Neural cell (in vitro differentiated cells): Measurements from ENCODE around the gene AK1. TPM values are rescaled to one million over a fixed set of nuclear protein-coding genes. Genes with fewer than 3 reads are reported as not detected.

Experiments used
- H2AFZ ChIP-seq: fragments of 200-600, 300-800 bp; sonication (generic), shearing (Covaris generic); 2 replicates; pipeline ENCODE4 v1.6.0; 2014; ENCODE audit warnings: low read depth, mild to moderate bottlenecking, antibody characterized with exemption, low read length, moderate library complexity
- H3F3A ChIP-seq: fragments of 200-600 bp; shearing (Covaris generic); 2 replicates; pipeline ENCODE4 v1.6.1; 2016; ENCODE audit warnings: mild to moderate bottlenecking, moderate library complexity, mixed read lengths, antibody characterized with exemption, low read length; ENCODE audit not compliant: insufficient read depth, poor library complexity, severe bottlenecking
- H3K27ac ChIP-seq: fragments of 200-600, 300-800 bp; sonication (generic), shearing (Covaris generic); 2 replicates; pipeline ENCODE4 v1.5.1; 2014; ENCODE audit warnings: mild to moderate bottlenecking, low read length, moderate library complexity
- H3K27me3 ChIP-seq: fragments of 300-800, 200-600 bp; sonication (generic), shearing (Covaris generic); 2 replicates; pipeline ENCODE4 v1.6.0; 2014; ENCODE audit warnings: mild to moderate bottlenecking, low read depth, low read length, moderate library complexity; ENCODE audit not compliant: insufficient read depth
- H3K36me3 ChIP-seq: fragments of 300-800, 200-600 bp; sonication (generic), shearing (Covaris generic); 2 replicates; pipeline ENCODE4 v1.5.1; 2014; ENCODE audit warnings: mild to moderate bottlenecking, antibody characterized with exemption, low read length, moderate library complexity; ENCODE audit not compliant: insufficient read depth
- H3K4me2 ChIP-seq: fragments of 300-800, 200-600 bp; sonication (generic), shearing (Covaris generic); 2 replicates; pipeline ENCODE4 v1.6.0; 2014; ENCODE audit warnings: mild to moderate bottlenecking, low read length
- H3K4me3 ChIP-seq: fragments of 300-800, 200-600 bp; sonication (generic), shearing (Covaris generic); 2 replicates; pipeline ENCODE4 v1.5.1; 2014; ENCODE audit warnings: mild to moderate bottlenecking, low read length, moderate library complexity
- H3K79me2 ChIP-seq: fragments of 200-600 bp; shearing (Covaris generic); replicated peaks from 2 replicates; pipeline ENCODE4 v1.6.0; 2014; ENCODE audit warnings: mild to moderate bottlenecking, low read length, moderate library complexity; ENCODE audit not compliant: insufficient read depth
- H3K9ac ChIP-seq: fragments of 300-800, 200-600 bp; sonication (generic), shearing (Covaris generic); 2 replicates; pipeline ENCODE4 v1.6.1; 2016; ENCODE audit warnings: mild to moderate bottlenecking, low read length, mixed read lengths
- H3K9me2 ChIP-seq: fragments of 200-600 bp; shearing (Covaris generic); 2 replicates; pipeline ENCODE4 v1.6.1; 2016; ENCODE audit warnings: mild to moderate bottlenecking, low read length, mixed read lengths; ENCODE audit not compliant: insufficient read depth
- H3K9me3 ChIP-seq: fragments of 200-600, 300-800 bp; sonication (generic), shearing (Covaris generic); 2 replicates; pipeline ENCODE4 v1.6.1; 2016; ENCODE audit warnings: mild to moderate bottlenecking, mixed run types, low read length, moderate library complexity, mixed read lengths
- H4K20me1 ChIP-seq: fragments of 200-600 bp; shearing (Covaris generic); 2 replicates; pipeline ENCODE4 v1.6.1; 2016; ENCODE audit warnings: mild to moderate bottlenecking, mixed run types; ENCODE audit not compliant: insufficient read depth
- EP300 ChIP-seq: fragments of 450-650 bp; conservative IDR thresholded peaks from 2 replicates; pipeline ENCODE4 v1.6.1; 2014; ENCODE audit warnings: antibody characterized with exemption, mild to moderate bottlenecking, moderate library complexity; ENCODE audit not compliant: poor library complexity, severe bottlenecking
- EZH2 ChIP-seq: fragments of 200-600, 300-800 bp; shearing (Covaris generic), sonication (generic); IDR thresholded peaks from 2 replicates; pipeline ENCODE4 v1.6.1; 2014; ENCODE audit warnings: antibody characterized with exemption, low read length, borderline replicate concordance, mild to moderate bottlenecking; ENCODE audit not compliant: insufficient read depth, poor library complexity, severe bottlenecking
- MXI1 ChIP-seq: fragments of 450-650 bp; conservative IDR thresholded peaks from 2 replicates; pipeline ENCODE4 v1.6.1; 2014; ENCODE audit warnings: antibody characterized with exemption, mild to moderate bottlenecking; ENCODE audit not compliant: poor library complexity, severe bottlenecking
- POLR2AphosphoS5 ChIP-seq: IDR thresholded peaks from 2 replicates; pipeline ENCODE4 v1.6.1; 2012
- RAD21 ChIP-seq: fragments of 450-650 bp; conservative IDR thresholded peaks from 2 replicates; pipeline ENCODE4 v1.6.1; 2014; ENCODE audit warnings: antibody characterized with exemption, mild to moderate bottlenecking, moderate library complexity
- REST ChIP-seq: IDR thresholded peaks from 2 replicates; pipeline ENCODE4 v1.6.1; 2012; ENCODE audit warnings: borderline replicate concordance
- SMC3 ChIP-seq: fragments of 450-650 bp; conservative IDR thresholded peaks from 2 replicates; pipeline ENCODE4 v1.6.1; 2014; ENCODE audit warnings: antibody characterized with exemption, mild to moderate bottlenecking, moderate library complexity; ENCODE audit not compliant: poor library complexity
- TAF1 ChIP-seq: IDR thresholded peaks from 2 replicates; pipeline ENCODE4 v1.6.1; 2012; ENCODE audit warnings: low read depth
- polyA plus RNA-seq: library from polyadenylated mRNA; depleted of rRNA; stranded (reverse); fragments of >200 nt; gene quantifications from 2 replicates; pipeline ENCODE4 v1.2.3, GENCODE V29; 2014
- TF ChIP-seq, protein P1 (sequence below): fragments of 450-650 bp; IDR thresholded peaks from 2 replicates; pipeline ENCODE4 v1.5.1; 2014; ENCODE audit warnings: antibody characterized with exemption, mild to moderate bottlenecking, moderate library complexity; ENCODE audit not compliant: poor library complexity, severe bottlenecking

The AK1 gene
- polyA plus RNA-seq, 1 donor from 2014 or later = 105 TPM

DNA sequence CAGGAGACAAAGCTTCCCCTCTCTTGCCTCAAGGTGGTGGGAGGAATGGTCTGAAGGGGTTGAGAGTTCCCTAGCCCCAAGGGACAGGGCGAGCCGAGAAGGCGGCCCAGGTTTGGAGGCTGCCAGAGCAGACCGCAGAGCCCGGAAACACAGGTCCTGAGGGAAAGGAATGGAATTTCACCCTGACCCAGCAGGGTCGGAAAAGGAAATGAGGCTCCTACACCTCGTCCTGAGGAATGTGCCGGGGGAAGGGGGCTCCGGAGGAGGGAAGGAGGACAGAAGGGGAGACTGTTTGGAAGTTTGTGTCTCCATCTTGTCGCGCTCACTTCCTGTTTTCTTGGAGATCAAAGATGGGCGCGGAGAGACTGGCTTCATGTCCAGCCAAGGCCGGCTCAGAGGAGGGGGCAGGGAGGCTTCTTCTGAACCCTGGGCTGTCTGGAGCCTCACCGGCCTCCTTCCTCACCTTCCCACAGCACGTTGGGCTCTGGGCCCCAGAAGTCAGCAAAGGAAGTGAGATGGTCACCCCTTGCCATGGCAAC is 32.6 kb downstream of the AK1 start:
- no peak overlapping the region for H3K27ac ChIP-seq
- no peaks in the 10 kb centered on the region for H3F3A ChIP-seq
- TF ChIP-seq, protein P1, sequence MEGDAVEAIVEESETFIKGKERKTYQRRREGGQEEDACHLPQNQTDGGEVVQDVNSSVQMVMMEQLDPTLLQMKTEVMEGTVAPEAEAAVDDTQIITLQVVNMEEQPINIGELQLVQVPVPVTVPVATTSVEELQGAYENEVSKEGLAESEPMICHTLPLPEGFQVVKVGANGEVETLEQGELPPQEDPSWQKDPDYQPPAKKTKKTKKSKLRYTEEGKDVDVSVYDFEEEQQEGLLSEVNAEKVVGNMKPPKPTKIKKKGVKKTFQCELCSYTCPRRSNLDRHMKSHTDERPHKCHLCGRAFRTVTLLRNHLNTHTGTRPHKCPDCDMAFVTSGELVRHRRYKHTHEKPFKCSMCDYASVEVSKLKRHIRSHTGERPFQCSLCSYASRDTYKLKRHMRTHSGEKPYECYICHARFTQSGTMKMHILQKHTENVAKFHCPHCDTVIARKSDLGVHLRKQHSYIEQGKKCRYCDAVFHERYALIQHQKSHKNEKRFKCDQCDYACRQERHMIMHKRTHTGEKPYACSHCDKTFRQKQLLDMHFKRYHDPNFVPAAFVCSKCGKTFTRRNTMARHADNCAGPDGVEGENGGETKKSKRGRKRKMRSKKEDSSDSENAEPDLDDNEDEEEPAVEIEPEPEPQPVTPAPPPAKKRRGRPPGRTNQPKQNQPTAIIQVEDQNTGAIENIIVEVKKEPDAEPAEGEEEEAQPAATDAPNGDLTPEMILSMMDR = no peak
- TF ChIP-seq MXI1 (no peak), RAD21 (no peak), EZH2 (no peak), POLR2AphosphoS5 (no peak), SMC3 (no peak), EP300 (no peak), REST (no peak), TAF1 (no peak)
- no peaks in the 10 kb centered on the region for H3K9me2 ChIP-seq
- H2AFZ ChIP-seq = no peak overlapping the region
- no peaks in the 10 kb centered on the region for H3K9me3 ChIP-seq
- no peak overlapping the region for H3K4me2 ChIP-seq
- no peaks in the 10 kb centered on the region for H4K20me1 ChIP-seq
- no peaks in the 10 kb centered on the region for H3K36me3 ChIP-seq
- no peak overlapping the region for H3K4me3 ChIP-seq
- no peaks in the 10 kb centered on the region for H3K27me3 ChIP-seq
- no peaks in the 10 kb centered on the region for H3K79me2 ChIP-seq
- H3K9ac ChIP-seq = no peak overlapping the region

DNA sequence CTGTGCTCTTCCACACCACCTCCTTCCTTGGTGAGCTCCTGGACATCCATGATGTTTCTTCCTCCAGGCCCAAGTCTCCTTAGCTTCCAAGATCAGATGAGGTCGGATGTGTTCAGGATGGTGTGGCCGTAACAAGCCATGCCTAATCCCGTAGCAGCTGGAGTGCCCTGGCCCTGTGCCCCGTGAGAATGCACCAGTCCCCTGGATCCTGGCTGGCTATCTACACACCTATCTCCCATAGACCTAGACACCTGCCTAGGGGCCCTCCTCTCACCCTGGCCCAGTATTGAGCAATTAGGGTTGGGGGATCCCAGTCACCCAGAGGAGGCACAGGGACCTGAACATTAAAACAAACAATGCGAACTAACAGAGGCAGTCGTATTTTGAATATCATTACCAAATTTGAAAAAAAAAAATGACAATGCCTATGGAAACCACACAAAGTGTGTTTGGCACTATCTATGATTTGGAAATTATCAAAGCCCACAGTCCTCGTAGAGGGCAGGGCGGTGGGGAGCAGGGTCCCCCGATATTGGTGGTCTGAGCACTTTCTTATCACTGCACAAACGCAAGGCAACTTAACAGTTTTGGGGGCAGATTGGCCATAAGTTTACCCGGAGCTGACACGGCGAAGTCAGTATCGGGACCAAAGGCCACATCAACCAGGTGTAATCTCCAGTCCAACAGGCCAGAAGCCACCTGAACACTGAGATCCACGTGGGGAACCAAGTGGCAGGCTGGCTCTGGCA is 36.2 kb downstream of the AK1 start:
- TF ChIP-seq REST = no peak
- no peak for TF ChIP-seq SMC3
- TF ChIP-seq, protein P1 = no peak
- TF ChIP-seq MXI1 = no peak
- no peak for TF ChIP-seq EP300
- TF ChIP-seq EZH2 = no peak
- TF ChIP-seq TAF1 = no peak
- no peak for TF ChIP-seq RAD21
- TF ChIP-seq POLR2AphosphoS5 = no peak
- Histone ChIP-seq H3K4me3 (no peak overlapping the region), H3K27ac (no peak overlapping the region), H3K9me3 (no peaks in the 10 kb centered on the region), H3K36me3 (no peaks in the 10 kb centered on the region), H3K79me2 (no peaks in the 10 kb centered on the region), H2AFZ (no peak overlapping the region), H3K9ac (no peak overlapping the region), H3F3A (no peaks in the 10 kb centered on the region), H3K9me2 (no peaks in the 10 kb centered on the region), H3K27me3 (no peaks in the 10 kb centered on the region), H4K20me1 (no peaks in the 10 kb centered on the region), H3K4me2 (no peak overlapping the region)
